Measurements from ENCODE around the gene ATP2A3.

DNA sequence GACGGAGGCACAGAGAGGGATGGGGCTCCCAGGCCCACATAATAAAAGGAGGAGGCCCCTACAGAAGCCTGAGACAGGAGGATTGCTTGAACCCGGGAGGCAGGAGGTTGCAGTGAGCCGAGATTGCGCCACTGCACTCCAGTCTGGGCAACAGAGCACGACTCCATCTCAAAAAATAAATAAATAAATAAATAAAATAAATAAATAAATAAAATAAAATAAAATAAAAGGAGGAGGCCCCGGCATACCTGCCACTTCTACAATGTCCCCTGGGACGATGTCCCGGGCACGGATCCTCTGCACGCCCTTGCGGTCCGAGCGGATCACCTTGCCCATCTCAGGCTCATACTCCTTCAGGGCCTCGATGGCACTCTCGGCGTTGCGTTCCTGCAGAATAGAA is 13.2 kb downstream of the ATP2A3 start:
- TF ChIP-seq TAF1 (IDR thresholded peaks at IDR 0.05; ENCODE audit: borderline replicate concordance, insufficient read depth, low read length) (no peak), SIN3A (IDR thresholded peaks at IDR 0.05; ENCODE audit: borderline replicate concordance, insufficient read depth, low read length) (no peak)

Data from PFSK-1 (cell line).